HAP-1 (cell line): ENCODE data around the gene PFDN1.

ENCODE experiments used
- DNase-seq, 2 experiments: peaks; one replicate each; pipeline ENCODE4 v3.0.0-alpha.2; 2016 to 2020; ENCODE audit warnings: low spot score in 2 of 2
- H3K27me3 ChIP-seq: fragments of 250-450 bp; sonication (Bioruptor Pico); 2 replicates; pipeline ENCODE4 v1.5.1; 2020; ENCODE audit warnings: low read depth, mild to moderate bottlenecking, moderate library complexity
- H3K36me3 ChIP-seq: fragments of 250-450 bp; sonication (Bioruptor Pico); replicated peaks from 2 replicates; pipeline ENCODE4 v1.5.1; 2020; ENCODE audit warnings: mild to moderate bottlenecking
- H3K4me1 ChIP-seq: fragments of 250-450 bp; sonication (Bioruptor Pico); 2 replicates; pipeline ENCODE4 v1.5.1; 2020; ENCODE audit warnings: mild to moderate bottlenecking
- H3K4me3 ChIP-seq: fragments of 250-450 bp; sonication (Bioruptor Pico); 2 replicates; pipeline ENCODE4 v1.5.1; 2020; ENCODE audit warnings: mild to moderate bottlenecking, moderate library complexity
- H3K9me3 ChIP-seq: fragments of 250-450 bp; sonication (Bioruptor Pico); 2 replicates; pipeline ENCODE4 v1.5.1; 2020; ENCODE audit warnings: mild to moderate bottlenecking, moderate library complexity
- in situ Hi-C: fragments of 300-500 bp; cut with MboI; formaldehyde crosslinking; loops from 3 replicates; pipeline ENCODE4 v1.14.3; 2020; ENCODE audit warnings: low sequenced_read_pairs, inconsistent platforms, mixed read lengths

The PFDN1 gene

DNA sequence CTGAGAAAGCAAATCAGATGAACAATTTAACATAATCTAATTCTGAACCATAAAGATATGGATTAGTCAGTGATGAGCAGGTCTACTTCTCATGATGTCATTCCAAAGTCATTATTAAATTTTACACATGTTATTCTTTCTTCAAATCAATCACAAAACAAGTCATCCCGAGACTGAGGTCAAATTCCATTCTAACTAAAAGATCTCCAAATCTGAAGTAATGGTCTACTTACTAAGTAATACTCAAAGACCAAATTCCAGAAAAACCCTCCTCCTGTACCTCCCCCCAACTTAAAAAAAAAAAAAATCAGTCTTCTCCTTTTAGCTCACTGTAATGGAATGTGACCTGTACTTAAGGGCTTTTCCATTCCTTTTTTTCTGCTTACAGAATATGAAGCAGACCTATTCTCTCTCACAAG is 4.7 kb downstream of the PFDN1 start:
- Histone ChIP-seq H3K4me1 (peaks cover 52% of the 10 kb centered on the region), H3K36me3 (no peaks in the 10 kb centered on the region), H3K9me3 (no peaks in the 10 kb centered on the region), H3K27me3 (no peaks in the 10 kb centered on the region), H3K4me3 (no peak overlapping the region)
- in situ Hi-C loops = no loop called here
- DNase-seq = no peak

GRCh38 chr5:140297283-140297682 is 5.6 kb downstream of the PFDN1 start:
- Histone ChIP-seq H3K9me3 (no peaks in the 10 kb centered on the region), H3K27me3 (no peaks in the 10 kb centered on the region), H3K36me3 (no peaks in the 10 kb centered on the region), H3K4me3 (no peak overlapping the region), H3K4me1 (peaks cover 52% of the 10 kb centered on the region)
- in situ Hi-C loops = no loop called here
- no peak for DNase-seq

DNA sequence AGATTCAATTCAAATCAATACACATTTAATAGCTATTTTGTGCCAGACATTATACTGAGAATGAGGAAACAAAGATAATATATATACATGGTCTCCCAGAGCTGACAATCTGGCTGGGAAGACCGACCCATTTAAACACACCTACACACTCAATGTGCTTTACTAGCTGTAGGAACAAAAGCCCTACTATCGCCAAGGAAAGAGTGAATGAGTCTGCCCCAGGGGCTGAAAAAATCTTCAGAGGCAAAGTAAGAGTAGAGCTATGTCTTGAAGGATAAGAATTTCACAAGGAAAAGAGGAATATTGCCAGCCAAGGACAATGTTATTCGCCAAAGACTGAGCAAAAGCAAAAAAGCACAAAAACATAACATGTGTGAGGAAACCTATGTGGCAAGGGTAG is 6.6 kb downstream of the PFDN1 start:
- H3K36me3 ChIP-seq = no peaks in the 10 kb centered on the region
- no peak for DNase-seq
- no peak overlapping the region for H3K4me3 ChIP-seq
- in situ Hi-C loops = no loop called here
- H3K27me3 ChIP-seq = no peaks in the 10 kb centered on the region
- no peaks in the 10 kb centered on the region for H3K9me3 ChIP-seq
- peaks cover 49% of the 10 kb centered on the region for H3K4me1 ChIP-seq

DNA sequence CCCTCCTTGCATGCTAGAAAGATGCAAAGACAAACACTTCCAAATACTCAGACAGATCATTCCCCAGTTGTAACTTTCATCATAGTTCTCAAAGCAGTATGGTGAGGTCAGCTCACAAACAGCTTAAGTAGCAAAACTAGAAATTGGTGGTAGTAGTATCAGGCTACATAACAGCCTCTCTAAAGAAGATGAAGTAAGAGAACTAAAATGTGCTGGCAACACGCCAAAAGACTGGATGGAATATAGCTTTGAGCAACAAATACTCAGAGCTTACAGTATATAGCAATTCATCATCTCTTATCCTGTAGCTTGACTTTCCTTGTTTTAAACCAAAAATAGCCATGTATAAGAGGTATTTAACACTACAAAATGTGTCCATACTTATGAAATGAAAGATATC is 7.5 kb downstream of the PFDN1 start:
- Histone ChIP-seq H3K4me1 (peaks cover 49% of the 10 kb centered on the region), H3K4me3 (no peak overlapping the region), H3K27me3 (no peaks in the 10 kb centered on the region), H3K36me3 (no peaks in the 10 kb centered on the region), H3K9me3 (no peaks in the 10 kb centered on the region)
- in situ Hi-C loops = no loop called here
- peak in 1 of 2 experiments; percentile 62 for DNase-seq

GRCh38 chr5:140294753-140295152 is 8.1 kb downstream of the PFDN1 start:
- Histone ChIP-seq H3K4me1 (peaks cover 49% of the 10 kb centered on the region), H3K9me3 (no peaks in the 10 kb centered on the region), H3K4me3 (no peak overlapping the region), H3K27me3 (no peaks in the 10 kb centered on the region), H3K36me3 (no peaks in the 10 kb centered on the region)
- DNase-seq = no peak
- in situ Hi-C loops = no loop called here

DNA sequence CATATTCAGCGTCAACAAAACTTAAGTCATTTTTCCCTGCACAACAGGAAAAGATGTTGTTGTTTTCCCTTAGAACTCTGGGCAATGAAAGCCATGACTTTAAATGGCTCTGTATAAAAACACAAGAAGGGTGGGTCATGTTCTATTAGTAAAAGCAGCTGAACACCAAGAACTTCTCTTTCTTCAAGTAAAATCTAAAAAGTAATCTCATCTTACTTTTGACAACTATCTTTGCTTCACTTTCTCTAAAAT is 9.1 kb downstream of the PFDN1 start:
- in situ Hi-C loops = no loop called here
- no peaks in the 10 kb centered on the region for H3K36me3 ChIP-seq
- H3K9me3 ChIP-seq = no peaks in the 10 kb centered on the region
- H3K4me3 ChIP-seq = no peak overlapping the region
- no peak for DNase-seq
- H3K27me3 ChIP-seq = no peaks in the 10 kb centered on the region
- H3K4me1 ChIP-seq = peaks cover 49% of the 10 kb centered on the region

GRCh38 chr5:140293091-140293848 is 9.6 kb downstream of the PFDN1 start:
- peaks cover 46% of the 10 kb centered on the region for H3K4me1 ChIP-seq
- in situ Hi-C loops = no loop called here

DNA sequence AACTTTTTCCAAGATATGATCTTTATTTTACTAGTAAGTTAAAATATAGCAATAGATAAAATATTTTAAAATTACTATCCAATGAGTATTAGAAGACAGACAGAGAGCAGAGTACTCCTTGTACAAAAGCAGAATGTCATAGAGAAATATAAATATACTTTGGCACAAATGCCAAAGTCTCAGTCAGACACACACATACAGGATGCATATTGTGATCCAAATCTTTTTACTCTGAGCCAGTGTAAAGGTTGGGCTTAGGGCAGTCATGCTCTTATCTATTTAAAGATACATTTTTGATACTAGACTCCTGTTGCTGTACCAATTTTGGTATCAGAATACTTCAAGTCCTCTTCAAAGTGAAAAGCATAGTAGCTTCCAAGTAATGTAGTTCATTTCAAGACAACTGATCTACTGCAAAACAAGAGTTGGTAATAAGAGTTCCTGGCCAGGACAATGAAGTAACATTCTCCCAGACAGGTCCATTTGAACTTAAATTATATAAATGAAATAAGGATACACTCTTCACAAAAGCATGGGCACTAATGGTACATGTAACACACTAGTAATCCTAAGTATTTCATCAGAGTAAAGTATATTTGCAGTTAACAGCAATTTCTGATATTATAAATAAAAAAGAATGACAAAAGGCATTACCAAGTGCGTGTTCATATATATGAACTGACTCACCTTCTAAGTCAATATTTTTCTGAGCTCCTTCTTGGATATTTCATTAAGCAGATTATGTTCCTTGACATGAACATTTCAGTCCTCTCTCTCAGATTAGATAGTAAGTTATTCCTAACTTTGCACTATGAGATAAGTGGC is 10.5 kb downstream of the PFDN1 start:
- Histone ChIP-seq H3K36me3 (no peaks in the 10 kb centered on the region), H3K27me3 (no peaks in the 10 kb centered on the region), H3K9me3 (no peaks in the 10 kb centered on the region), H3K4me3 (no peak overlapping the region), H3K4me1 (peaks cover 37% of the 10 kb centered on the region)
- DNase-seq = no peak
- in situ Hi-C loops = no loop called here

More at GRCh38 chr5:140293091-140293848, 9.6 kb downstream of the PFDN1 start:
- Histone ChIP-seq H3K9me3 (no peaks in the 10 kb centered on the region), H3K4me3 (no peak overlapping the region), H3K36me3 (no peaks in the 10 kb centered on the region), H3K27me3 (no peaks in the 10 kb centered on the region)
- DNase-seq = no peak

- Histone ChIP-seq H3K4me1 (peaks cover 9% of the 10 kb centered on the region), H3K36me3 (no peaks in the 10 kb centered on the region), H3K4me3 (no peak overlapping the region), H3K9me3 (no peaks in the 10 kb centered on the region), H3K27me3 (no peaks in the 10 kb centered on the region)
- in situ Hi-C loops = no loop called here
- no peak for DNase-seq
Measured at GRCh38 chr5:140287801-140288521, 14.9 kb downstream of the PFDN1 start.

DNA sequence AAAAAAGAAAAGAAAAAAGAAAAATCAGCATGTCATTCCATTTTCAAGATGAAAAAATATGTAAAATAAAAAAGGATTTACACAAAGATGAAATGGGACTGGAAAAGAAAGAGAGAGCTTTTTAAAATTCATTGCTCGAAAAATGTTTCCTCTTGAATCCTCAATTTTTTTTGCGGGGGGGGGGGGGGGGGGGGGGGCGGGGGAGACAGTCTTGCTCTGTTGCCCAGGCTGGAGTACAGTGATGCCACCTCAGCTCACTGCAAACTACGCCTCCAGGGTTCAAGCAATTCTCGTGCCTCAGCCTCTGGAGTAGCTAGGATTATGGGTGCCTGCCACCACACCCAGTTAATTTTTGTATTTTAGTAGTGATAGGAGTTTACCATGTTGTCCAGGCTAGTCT is 16.5 kb downstream of the PFDN1 start:
- in situ Hi-C loops = no loop called here
- no peak overlapping the region for H3K4me3 ChIP-seq
- DNase-seq = no peak
- peaks cover 9% of the 10 kb centered on the region for H3K4me1 ChIP-seq
- H3K36me3 ChIP-seq = no peaks in the 10 kb centered on the region
- H3K27me3 ChIP-seq = no peaks in the 10 kb centered on the region
- H3K9me3 ChIP-seq = no peaks in the 10 kb centered on the region

DNA sequence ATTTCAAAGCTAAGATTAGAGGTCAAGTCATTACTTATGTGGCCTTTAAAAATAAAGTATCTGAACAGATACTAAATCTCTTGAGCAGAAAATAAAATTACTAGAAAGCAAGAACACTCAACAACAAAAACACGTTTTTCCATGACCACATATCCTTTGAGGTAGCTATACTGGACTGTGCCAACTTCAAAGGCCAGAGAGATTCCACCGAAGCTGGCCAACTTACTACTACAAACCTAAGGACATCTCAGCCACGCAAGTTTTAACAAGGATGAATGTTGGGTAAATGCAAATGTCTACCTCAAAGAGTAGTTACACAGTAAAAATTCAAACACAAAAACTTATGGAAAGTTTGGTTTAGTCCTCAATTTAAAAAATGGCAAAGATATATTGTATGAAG is 18.9 kb downstream of the PFDN1 start:
- in situ Hi-C loops = no loop called here
- H3K27me3 ChIP-seq = no peaks in the 10 kb centered on the region
- DNase-seq = no peak
- no peak overlapping the region for H3K4me3 ChIP-seq
- H3K4me1 ChIP-seq = peaks cover 9% of the 10 kb centered on the region
- no peaks in the 10 kb centered on the region for H3K9me3 ChIP-seq
- H3K36me3 ChIP-seq = no peaks in the 10 kb centered on the region

DNA sequence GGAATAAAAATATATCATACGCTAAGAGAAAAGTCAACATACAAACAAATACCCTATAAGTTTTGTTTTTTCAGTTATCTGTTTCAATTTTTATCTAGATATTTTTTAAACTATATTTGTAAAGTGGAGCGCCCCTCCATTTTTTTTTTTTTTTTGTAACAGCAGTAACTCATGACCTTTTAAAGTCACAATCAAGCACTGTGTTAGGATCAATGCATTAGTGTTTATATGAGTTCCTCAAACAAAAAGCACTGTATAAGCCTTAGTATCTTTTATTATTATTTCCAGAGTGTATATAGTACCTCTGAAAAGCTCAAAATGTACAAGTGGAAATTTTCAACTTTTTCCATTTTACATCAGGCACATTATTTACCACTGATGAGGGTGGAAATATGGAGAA is 20.6 kb downstream of the PFDN1 start:
- DNase-seq = no peak
- no peak overlapping the region for H3K4me3 ChIP-seq
- H3K4me1 ChIP-seq = peaks cover 9% of the 10 kb centered on the region
- in situ Hi-C loops = no loop called here
- H3K36me3 ChIP-seq = no peaks in the 10 kb centered on the region
- no peaks in the 10 kb centered on the region for H3K27me3 ChIP-seq
- H3K9me3 ChIP-seq = no peaks in the 10 kb centered on the region

- H3K27me3 ChIP-seq = no peaks in the 10 kb centered on the region
- in situ Hi-C loops = no loop called here
- H3K4me1 ChIP-seq = no peaks in the 10 kb centered on the region
- H3K36me3 ChIP-seq = no peaks in the 10 kb centered on the region
- no peak overlapping the region for H3K4me3 ChIP-seq
- DNase-seq = no peak
- H3K9me3 ChIP-seq = no peaks in the 10 kb centered on the region
Measured at GRCh38 chr5:140275837-140276236, 27.1 kb downstream of the PFDN1 start.

- Histone ChIP-seq H3K4me3 (no peak overlapping the region), H3K4me1 (no peaks in the 10 kb centered on the region), H3K27me3 (no peaks in the 10 kb centered on the region), H3K36me3 (no peaks in the 10 kb centered on the region), H3K9me3 (no peaks in the 10 kb centered on the region)
- no peak for DNase-seq
- in situ Hi-C loops = no loop called here
Measured at GRCh38 chr5:140273401-140273877, 29.5 kb downstream of the PFDN1 start.
